NCI-H345 (cell line): Measurements from ENCODE around the gene TMEM134.
"Not testable (repeated sequence)": the region's sequence is repeated elsewhere in the genome, so short reads cannot be mapped to it uniquely, and the experiment has no call there.

ENCODE experiments used
- DNase-seq: peaks from one replicate; lab custom pipeline; 2025; lab: John Stamatoyannopoulos, UW

Gene TMEM134, protein sequence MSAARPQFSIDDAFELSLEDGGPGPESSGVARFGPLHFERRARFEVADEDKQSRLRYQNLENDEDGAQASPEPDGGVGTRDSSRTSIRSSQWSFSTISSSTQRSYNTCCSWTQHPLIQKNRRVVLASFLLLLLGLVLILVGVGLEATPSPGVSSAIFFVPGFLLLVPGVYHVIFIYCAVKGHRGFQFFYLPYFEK

DNA sequence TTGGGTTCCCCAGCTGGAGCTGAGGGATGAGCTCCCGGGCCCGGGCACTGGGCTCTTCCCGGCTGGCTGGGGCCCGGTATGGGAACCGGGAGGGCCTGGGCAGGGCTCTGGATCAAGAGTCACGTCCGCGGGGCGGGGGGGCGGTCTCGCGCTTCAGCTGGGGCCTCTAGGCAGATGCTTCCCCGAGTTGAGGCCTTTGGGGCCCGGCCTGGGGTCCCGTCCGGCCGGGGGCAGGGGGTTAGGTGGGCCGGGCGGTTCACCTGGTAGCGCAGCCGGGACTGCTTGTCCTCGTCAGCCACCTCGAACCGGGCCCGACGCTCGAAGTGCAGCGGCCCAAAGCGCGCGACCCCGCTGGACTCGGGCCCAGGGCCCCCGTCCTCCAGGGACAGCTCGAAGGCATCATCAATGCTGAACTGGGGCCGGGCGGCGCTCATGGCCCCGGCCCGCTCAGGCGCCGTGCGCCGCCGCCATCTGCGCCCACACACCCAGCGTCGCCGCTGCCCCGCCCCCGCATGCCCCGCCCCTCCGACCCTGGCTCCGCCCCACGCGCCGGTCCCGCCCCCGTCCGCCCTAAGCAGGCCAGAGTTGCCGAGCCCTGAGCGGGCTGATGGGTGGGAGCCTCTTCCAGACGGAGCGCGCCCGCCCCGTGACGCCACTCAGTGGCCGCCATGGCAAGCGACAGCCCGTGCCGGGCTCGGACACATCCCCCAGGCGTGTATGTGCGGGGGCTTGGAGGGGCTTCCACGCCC, at the start of gene TMEM134:
TMEM134 (minus strand) TSS at position 493 of the 749 bp plus-strand sequence; CDS start at position 434, 59 bp downstream.
- DNase-seq, result peak; percentile 93

DNA sequence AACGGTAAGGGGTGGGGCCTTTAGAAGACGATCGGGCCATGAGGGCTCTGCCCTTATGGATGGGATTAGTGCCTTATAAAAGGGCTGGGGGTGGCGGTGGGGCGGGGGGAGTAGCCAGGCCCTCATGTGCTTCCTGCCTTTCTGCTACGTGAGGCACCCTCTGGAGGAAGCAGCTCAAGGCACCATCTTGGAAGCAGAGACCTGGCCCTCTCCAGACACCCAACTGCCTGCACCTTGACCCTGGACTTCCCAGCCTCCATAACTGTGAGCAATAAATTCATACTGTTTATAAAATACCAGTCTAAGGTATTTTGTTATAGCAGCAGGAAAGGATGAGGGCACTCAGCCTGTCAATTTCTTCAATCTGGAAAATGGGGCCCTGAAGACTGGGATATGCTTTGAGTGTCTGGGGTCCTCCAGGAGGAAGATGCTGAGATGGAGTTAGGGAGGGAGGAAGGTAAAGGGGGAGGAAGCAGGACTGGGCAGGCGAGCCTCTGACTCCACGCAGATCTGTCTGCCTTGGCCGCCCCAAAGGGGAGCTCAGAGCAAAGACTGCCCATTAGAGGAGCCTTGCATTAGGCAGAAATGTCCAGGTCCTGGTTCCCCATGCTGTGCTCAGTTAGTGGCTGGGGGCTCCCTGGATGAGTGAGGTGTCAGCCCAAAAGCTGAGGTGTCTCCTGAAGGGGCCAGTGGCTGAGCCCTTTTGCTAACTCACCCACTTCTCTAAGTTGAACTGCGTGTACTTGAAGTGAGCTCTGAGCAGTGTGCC, 48.9 kb upstream of the TMEM134 start:
- no peak for DNase-seq

DNA sequence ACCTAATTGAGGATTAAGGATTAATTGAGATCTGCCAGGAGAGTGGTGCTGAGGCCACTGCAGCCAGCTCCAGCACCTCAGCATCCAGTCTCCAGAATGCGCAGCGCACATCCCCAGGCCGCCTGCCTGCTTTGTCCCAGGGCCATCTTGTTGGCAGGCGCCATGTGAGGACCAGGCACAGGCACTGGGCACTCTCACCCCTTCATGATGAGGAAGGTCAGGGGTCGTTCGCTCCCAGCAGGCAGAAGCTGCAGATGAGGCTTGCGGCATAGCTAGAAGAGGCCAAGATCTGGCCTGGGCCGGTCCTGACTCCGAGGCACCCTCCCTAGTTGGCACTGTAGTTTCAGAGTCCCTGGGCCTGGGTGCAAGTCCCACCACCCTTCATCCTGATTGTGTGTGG, 47.8 kb upstream of the TMEM134 start:
- no peak for DNase-seq

DNA sequence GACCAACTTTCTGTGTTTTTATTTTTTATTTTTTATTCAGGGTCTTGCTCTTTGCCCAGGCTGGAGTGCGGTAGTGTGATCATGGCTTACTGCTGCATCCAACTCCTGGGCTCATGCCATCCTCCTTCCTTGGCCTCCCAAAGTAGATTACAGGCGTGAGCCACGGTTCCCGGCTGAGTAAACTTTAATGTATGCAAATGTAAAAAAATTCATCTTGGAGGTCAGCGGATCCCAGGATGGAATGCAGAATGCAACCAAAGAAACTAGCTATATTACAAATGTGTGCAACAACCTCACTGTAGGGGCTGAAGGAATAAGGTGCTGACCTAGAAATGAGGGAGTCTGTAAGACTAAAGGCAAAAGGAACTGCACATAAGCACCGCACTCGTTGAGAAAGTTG, 45.1 kb upstream of the TMEM134 start:
- DNase-seq, result no peak

DNA sequence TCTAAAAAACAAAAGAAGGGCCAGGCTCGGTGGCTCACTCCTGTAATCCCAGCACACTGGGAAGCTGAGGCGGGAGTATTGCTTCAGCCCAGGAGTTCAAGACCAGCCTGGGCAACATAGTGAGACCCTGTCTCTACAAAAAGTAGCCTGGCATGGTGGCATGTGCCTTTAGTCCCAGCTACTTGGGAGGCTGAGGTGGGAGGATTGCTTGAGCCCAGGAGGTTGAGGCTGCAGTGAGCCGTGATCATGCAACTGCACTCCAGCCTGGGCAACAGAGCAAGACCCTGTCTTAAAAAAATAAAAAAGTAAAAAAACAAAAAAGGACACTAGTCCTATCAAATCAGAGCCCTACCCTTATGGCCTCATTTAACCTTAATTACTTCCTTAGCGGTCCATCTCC, 42.5 kb upstream of the TMEM134 start:
- not testable (repeated sequence) for DNase-seq

DNA sequence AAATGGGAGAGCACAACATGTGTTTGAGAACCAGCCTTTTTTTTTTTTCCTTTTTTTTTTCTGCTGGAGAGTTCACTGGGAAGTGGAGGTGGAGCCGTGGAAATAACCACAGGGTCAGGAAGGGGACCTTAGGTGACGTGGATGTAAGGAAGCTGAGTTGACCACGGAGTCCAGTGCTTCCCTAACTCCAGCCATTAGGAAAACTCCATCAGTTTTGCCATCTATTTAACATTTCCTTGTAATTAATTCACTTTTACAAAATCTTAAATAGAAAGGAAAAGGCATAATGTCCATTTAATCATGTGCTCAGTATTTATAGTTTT, 40.9 kb upstream of the TMEM134 start:
- DNase-seq, result no peak

DNA sequence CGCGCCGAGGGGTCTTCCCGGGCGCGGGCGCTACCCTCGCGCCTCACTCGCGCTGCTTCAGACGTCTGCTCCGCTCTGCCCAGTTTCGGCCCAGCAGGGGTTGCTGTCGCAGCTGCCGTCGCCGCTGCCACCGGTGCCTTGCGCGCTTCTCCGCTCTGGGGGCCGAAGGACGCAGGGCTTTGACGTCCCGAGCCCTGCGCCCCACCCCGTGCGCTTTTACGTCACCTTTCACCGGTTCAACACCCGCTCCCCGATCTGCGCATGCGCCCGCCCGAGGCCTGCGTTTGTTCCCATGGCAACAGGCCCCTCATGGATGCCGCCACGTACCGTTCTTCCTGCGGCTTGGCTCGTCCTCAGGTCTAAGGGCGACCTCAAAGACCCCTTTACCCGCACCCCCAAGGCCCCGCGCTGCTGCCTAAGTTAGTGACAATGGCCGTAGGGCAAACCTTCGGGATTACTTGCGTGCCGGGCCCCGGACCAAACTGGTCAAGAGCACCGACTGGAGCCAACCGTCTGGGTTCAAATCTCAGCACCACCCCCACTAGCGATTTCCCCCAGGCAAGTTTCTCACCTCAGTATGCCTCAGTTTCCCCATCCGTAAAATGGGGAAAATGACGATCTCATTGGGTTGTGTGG, 39.6 kb upstream of the TMEM134 start:
- DNase-seq, result peak; percentile 98

DNA sequence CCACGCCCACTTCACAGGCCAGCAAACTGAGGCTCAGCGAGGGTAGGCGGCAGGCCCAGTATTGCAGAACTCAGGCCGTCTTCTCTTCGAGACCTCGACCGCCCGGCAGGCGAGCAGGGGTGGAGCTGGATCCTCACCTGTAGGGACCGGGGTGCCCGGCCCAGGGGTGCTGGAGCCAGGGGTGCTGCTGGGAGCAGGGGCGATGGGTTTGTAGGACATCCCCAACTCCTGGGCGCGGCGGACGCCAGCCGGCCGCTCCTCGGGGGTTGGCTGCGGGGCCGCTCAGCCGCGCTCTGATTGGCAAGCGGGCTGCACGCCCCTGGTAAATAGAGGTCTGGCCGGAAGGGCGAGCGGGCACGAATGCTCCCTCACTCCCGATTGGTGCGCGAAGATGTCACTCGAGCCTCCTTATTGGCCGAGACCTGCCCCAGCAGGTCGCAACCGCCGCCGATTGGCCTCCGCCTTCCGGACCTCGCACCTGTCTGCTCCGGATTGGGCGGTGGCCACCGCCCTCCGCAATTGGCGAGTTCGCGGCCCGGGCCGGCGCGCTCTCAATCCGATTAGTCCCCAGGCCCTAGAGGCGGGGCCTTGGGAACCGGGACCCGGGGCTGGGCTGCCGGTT, 38.9 kb upstream of the TMEM134 start, which contains the start of gene CDK2AP2:
CDK2AP2 (minus strand) TSS at position 299 of the 622 bp plus-strand sequence; CDS start at position 219, 80 bp downstream.
- DNase-seq, result peak; percentile 100

DNA sequence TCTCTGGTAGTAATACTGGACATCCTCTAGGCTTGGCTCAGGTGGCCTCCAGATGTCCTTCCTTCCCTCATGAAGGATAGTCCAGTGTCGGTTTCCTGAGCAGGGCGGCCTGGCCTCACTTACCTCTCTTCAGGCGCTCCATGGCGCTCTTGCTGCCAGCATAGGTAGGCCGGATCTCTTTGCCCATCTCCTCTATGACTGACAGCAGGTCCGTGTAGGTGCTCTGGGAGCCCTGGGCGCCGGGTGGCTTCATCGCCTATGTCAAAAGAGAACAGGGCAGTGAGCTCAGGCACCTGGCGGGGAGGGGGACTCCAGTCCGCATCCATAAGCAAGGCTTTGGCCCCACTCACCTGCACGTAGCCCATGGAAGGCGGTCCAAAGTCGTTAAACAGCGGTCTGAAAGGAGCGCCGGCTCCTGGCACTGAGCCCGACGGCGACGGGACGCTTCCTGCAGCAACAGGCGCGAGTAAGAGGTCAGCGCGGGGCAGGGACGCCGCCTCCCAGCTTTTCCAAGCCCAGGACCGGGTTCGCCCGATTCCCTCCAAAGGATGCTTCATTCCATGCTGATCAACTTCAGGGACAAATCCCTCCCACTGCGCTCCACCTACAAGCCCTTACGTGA, 38.3 kb upstream of the TMEM134 start:
- DNase-seq, result no peak

DNA sequence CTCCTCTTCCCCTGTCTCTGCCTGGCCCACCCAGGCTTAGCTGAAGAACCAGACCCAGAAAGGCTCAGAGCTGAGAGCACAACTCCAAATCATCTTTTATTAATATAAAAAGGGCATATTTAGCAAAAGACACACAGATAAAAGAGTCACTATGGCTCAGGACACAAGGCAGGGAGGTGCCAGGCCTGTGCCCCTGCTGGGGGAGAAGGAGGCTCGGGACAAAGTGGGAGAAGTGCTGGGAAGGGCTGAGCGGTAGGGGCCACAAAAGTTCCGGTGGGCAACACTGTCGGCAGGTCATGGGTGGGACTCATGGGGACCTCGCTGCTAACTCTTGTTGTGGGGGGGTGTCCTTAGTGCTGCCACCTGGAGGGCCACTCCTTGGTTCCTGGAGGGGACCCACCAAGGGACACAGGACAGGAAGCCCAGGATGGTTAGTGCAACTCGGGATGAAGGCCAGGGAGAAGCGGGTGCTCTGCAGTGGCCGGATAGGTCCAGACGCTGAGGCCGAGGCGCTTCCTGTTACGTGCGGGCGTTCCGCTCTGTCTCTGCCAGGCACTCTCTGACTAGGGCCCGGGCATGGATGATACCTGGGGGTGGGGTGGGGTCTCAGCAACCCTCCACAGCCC, 37.5 kb upstream of the TMEM134 start:
- no peak for DNase-seq

DNA sequence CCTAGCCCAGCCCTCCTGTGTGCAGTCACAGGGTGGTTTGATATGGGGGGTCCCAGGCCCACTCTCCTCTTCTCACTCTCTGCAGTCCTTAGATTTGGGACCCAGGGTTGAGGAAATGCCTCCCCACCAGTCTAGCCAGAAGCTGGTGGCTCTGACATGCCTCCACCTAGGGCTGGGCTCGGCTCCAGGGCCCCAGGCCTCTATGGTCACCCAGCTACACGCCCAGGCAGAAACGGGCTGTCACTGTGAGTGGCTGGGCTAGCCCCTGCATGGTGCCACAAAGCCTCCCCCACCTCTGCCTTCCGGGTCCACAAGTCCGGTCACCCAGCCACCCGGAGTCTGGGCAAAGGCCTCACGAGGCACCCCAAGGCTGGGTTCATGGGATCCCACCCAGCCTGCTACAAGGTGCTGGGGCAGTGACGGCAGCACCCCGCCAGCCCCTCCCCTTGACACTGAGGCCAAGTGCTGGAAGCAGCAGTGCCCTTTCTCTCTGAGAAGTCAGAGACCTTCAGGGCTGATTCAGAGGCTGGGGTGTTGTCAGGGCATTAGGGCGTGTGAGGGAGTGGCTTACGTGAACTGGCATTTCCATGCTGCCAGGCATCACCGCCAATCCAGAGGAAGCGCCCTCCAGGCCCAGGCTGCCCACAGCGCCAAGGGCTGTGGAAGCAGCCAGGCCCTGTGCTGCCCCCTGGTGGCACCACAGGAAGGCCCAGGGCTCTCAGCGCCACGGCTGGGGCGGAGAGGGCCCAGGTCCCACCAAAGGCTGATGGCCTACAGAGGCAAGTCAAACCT, 36.8 kb upstream of the TMEM134 start:
- DNase-seq, result peak; percentile 89

DNA sequence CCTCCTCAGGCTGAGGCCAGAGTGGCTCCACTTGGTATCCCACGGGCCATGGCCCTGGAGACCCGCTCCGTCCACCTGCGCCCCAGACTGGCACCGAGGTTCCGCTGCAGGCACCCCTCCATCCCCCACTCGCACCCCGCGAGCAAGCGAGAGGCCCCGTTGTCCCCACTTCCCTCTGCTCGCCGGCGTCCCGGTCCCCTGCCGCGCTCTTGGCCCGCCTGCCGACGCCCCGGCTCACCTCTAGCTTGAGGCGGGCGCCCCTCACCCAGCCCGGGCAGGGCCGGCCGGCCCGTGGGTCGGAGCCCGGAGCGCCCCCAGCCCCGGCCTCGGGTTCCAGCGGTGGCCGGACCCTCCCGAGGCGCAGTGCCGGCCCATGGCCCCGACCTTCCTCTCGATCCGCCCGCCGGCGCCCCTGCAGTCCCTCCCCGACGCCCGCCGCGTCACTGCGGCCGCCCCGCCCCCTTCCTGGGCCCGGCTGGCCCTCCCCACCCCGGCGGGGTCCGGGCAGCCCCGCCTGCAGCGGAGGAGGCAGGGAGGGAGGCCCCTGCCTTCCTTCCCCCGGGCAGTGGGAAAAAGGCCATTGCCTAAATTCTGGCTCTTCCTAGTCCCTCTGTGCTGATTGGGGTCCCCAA, 36.0 kb upstream of the TMEM134 start, which contains the start of gene PITPNM1:
PITPNM1 (minus strand) TSS at position 414 of the 632 bp plus-strand sequence. CDS start 1,183 bp downstream, outside the sequence.
- DNase-seq, result peak; percentile 78

DNA sequence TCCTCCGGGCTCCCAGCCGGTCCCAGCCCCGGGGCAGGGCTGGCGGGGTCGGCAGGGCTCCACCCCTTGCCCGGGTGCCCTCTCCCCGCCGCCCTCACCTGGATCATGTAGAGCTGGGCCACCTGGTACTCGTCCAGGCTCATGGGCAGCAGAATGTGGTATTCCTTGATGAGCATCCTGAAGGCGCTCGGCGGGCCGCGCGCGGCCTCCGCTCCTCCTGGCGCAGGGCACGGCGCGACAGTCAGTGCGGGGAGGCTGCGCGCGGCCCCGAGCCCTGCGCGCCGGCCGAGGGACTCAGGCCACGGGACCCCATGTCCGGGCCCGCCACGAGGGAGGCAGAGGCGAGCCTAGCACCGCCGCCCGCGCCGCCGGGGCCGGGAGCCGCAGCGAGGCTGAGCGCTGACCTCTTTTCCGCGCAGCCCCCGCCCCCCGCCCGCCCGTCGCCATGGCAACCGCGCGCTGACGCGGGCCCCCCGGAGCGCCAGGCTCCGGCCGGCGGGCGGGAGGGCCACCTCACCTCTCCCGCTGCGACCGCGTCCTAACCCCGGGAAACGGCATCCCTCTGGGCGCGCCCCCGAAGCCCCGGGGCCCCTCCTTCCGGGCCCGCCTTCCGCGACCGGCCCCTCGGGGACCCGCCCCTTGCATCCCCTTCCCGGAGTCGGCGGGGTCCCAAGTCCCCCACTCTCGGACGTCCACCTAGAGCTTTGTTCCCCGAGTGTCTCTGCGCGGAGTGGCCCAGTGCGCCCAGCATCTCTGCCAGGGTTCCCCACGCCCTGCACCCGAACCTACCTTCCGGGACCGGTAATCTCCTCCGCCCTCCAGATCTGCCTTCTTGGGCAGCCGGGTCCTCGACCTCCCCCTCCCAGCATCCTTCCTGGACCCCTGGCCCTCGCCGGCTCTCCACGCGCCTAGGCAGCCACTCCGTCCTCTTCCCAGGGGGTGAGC, 35.2 kb upstream of the TMEM134 start:
- peak; percentile 55 for DNase-seq

DNA sequence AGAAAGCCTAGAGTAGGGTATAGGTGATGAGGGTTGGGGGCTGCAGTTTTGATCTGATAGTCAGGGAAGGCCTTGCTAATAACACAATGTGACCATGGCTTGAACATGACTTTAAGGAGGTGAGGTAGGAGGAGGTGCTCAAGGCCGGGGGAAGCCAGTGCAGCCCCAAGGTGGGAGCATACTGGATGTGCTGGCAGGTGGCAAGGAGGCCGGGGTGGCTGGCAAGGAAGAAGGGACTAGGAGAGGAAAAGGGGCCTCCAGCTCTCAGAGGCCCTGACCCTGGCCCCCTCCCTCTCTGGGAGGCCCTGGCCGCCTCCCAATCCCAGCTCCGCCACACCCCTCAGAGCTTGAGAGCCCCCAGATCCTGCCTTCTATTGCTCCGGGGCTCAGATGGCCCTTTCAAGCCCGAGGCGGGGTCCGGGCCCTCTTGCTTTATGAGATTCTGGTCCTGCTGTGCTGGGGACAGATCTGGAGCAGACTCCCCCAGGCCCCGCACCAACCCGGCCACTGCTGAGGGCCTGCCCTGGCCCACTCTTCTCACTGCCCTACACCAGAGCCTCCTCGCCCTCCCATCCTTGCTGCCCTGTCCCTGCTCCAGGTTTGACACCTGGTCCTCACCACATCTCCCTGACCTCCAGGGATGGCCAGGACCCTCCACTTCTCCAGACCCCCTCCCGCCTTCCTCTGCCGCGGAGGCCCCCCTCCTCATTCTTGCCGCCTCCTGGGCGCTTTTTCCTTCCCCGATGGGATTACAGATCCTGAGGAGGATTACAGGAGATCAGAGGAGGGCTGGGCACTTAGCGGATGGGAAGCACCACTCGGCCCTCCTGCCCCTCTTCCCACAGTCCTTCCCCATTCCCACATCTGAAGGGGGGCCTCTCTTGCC, 34.3 kb upstream of the TMEM134 start:
- no peak for DNase-seq

DNA sequence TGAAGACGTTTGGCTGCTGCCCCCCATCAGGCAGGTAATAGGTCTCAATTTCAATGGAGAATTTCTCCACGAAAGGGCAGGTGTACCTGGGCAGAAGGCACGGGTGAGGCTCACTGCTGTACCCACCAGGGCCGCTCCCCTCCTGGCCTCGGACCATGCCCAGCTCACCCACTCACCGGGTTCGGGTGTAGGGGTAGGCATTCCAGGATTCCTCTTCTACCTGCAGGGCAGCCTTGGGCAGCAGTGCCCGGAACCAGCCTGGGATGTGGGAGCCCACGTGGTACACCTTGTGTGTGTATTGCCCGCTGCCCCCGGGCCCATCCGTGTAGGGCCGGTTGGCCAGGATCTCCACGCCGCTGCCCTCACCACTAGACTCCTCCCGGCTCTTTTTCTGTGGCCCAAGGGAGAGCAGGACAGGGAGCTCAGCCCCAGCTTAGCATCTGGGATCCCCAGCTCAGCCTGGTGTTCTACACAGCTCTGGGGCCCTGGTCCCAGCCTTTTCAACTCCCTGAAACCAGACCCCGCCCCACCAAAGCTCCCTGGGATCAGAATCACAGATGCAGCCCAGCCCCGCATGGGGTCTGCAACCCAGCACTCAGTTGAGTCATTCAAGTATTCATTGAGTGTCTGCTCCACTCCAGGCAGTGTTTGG, 33.4 kb upstream of the TMEM134 start:
- DNase-seq, result no peak

DNA sequence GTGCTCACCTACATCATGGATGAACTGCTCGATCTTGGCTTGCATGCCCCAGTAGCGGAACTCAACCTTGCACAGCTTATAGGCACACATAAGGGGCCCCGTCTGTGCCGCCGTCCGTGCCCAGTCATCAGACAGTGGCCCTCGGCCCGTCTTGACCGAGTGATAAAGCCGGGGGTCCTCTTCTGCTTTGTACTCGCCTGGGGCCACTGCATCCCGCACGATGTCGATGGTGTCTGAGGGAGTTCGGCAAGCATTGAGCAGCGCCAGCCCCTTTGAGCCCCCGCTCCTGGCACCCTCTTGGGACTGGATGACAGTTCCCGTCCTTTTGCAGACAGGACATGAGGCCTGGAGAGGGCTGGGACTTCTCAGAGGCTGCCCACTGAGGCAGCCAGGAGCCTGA, 32.8 kb upstream of the TMEM134 start:
- DNase-seq, result no peak
